A673 (cell line): ENCODE data around the gene SLC17A8.

ENCODE experiments used
- EZH2 ChIP-seq: fragments of 200-600 bp; sonication (generic); IDR thresholded peaks from 2 replicates; pipeline ENCODE4 v1.6.1; 2017; ENCODE audit warnings: borderline replicate concordance, low read depth, mild to moderate bottlenecking, mixed read lengths, antibody characterized with exemption, low read length; ENCODE audit not compliant: poor library complexity, severe bottlenecking
- TF ChIP-seq, protein P1 (sequence below): fragments of 300-800, 200-600 bp; sonication (generic); conservative IDR thresholded peaks from 2 replicates; pipeline ENCODE4 v1.5.1; 2017; ENCODE audit warnings: low read depth, mild to moderate bottlenecking, antibody characterized with exemption, low read length, moderate library complexity, mixed read lengths

DNA sequence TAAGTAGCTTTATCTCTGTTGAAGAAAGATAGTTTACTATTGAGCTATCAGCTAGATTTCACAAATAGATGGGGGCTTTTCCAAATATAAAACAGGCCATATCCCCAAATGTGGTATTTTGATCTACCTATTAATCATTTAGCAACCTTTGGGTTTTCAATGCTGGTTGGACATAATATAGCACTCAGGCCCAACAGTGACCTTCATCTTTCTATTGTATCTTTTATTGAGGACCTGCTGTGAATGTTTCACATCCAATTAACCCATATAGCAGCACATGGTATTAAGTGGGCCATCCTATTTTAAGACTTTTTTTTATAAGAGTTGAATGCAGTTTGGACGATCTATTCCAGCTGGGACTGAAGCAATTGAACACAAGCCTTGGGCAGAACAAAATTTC is 106.8 kb downstream of the SLC17A8 start:
- TF ChIP-seq, protein P1, sequence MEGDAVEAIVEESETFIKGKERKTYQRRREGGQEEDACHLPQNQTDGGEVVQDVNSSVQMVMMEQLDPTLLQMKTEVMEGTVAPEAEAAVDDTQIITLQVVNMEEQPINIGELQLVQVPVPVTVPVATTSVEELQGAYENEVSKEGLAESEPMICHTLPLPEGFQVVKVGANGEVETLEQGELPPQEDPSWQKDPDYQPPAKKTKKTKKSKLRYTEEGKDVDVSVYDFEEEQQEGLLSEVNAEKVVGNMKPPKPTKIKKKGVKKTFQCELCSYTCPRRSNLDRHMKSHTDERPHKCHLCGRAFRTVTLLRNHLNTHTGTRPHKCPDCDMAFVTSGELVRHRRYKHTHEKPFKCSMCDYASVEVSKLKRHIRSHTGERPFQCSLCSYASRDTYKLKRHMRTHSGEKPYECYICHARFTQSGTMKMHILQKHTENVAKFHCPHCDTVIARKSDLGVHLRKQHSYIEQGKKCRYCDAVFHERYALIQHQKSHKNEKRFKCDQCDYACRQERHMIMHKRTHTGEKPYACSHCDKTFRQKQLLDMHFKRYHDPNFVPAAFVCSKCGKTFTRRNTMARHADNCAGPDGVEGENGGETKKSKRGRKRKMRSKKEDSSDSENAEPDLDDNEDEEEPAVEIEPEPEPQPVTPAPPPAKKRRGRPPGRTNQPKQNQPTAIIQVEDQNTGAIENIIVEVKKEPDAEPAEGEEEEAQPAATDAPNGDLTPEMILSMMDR = no peak
- TF ChIP-seq EZH2 = no peak
